ENCODE measurements around the gene FAM228A. TPM values are rescaled to one million over a fixed set of nuclear protein-coding genes. Genes with fewer than 3 reads are reported as not detected.
"Not testable (repeated sequence)": the region's sequence is repeated elsewhere in the genome, so short reads cannot be mapped to it uniquely, and the experiment has no call there.

Gene FAM228A
- total RNA-seq, 1 donor from 2014 or later: 0.16 TPM

GRCh38 chr2:24183366-24184069 lies 8.7 kb downstream of the FAM228A start:
- intact Hi-C loops (cut with DNase I): no loop called here
- DNase-seq (no peak), ATAC-seq (ENCODE audit: poor library complexity) (no peak)

GRCh38 chr2:24189551-24189950 lies 14.7 kb downstream of the FAM228A start:
- no peak for DNase-seq
- no peak for ATAC-seq (ENCODE audit: poor library complexity)
- intact Hi-C loops (cut with DNase I): no loop called here

GRCh38 chr2:24190503-24190902 lies 15.7 kb downstream of the FAM228A start:
- ATAC-seq (ENCODE audit: poor library complexity) (no peak), DNase-seq (no peak)
- intact Hi-C loops (cut with DNase I): no loop called here

GRCh38 chr2:24191156-24191555 lies 16.3 kb downstream of the FAM228A start:
- intact Hi-C loops (cut with DNase I): no loop called here
- no peak for DNase-seq
- no peak for ATAC-seq (ENCODE audit: poor library complexity)

GRCh38 chr2:24191848-24192247 lies 17.0 kb downstream of the FAM228A start:
- intact Hi-C loops (cut with DNase I): no loop called here
- DNase-seq: no peak
- ATAC-seq (ENCODE audit: poor library complexity): no peak

GRCh38 chr2:24197213-24197612 lies 22.4 kb downstream of the FAM228A start:
- ATAC-seq (ENCODE audit: poor library complexity); DNase-seq; intact Hi-C loops (cut with DNase I): not testable (repeated sequence)

GRCh38 chr2:24199968-24200590 lies 25.2 kb downstream of the FAM228A start:
- no peak for DNase-seq
- ATAC-seq (ENCODE audit: poor library complexity): peak; percentile 82
- intact Hi-C loops (cut with DNase I): no loop called here

GRCh38 chr2:24200799-24201198 lies 25.9 kb downstream of the FAM228A start:
- DNase-seq: no peak
- ATAC-seq (ENCODE audit: poor library complexity): peak; percentile 33
- intact Hi-C loops (cut with DNase I): no loop called here

- ATAC-seq (ENCODE audit: poor library complexity): no peak
- intact Hi-C loops (cut with DNase I): no loop called here
- no peak for DNase-seq
These were observed 28.4 kb downstream of the FAM228A start for GRCh38 chr2:24203029-24203786.

- DNase-seq: no peak
- ATAC-seq (ENCODE audit: poor library complexity): no peak
- intact Hi-C loops (cut with DNase I): no loop called here
These were observed 28.9 kb downstream of the FAM228A start for GRCh38 chr2:24203787-24204150.

GRCh38 chr2:24204505-24204904 lies 29.7 kb downstream of the FAM228A start:
- DNase-seq (no peak), ATAC-seq (ENCODE audit: poor library complexity) (no peak)
- intact Hi-C loops (cut with DNase I): no loop called here

- ATAC-seq (ENCODE audit: poor library complexity) (no peak), DNase-seq (no peak)
- intact Hi-C loops (cut with DNase I): no loop called here
These were observed 30.3 kb downstream of the FAM228A start for GRCh38 chr2:24205131-24205530.

GRCh38 chr2:24206242-24206641 lies 31.4 kb downstream of the FAM228A start:
- intact Hi-C loops (cut with DNase I): no loop called here
- ATAC-seq (ENCODE audit: poor library complexity): no peak
- no peak for DNase-seq

GRCh38 chr2:24206714-24207113 lies 31.9 kb downstream of the FAM228A start:
- DNase-seq (no peak), ATAC-seq (ENCODE audit: poor library complexity) (no peak)
- intact Hi-C loops (cut with DNase I): no loop called here

- intact Hi-C loops (cut with DNase I): no loop called here
- ATAC-seq (ENCODE audit: poor library complexity) (no peak), DNase-seq (no peak)
These were observed 32.5 kb downstream of the FAM228A start for GRCh38 chr2:24207359-24207758.

GRCh38 chr2:24208490-24208889 lies 33.6 kb downstream of the FAM228A start:
- DNase-seq (no peak), ATAC-seq (ENCODE audit: poor library complexity) (no peak)
- intact Hi-C loops (cut with DNase I): no loop called here

- ATAC-seq (ENCODE audit: poor library complexity): no peak
- intact Hi-C loops (cut with DNase I): no loop called here
- no peak for DNase-seq
These were observed 34.7 kb downstream of the FAM228A start for GRCh38 chr2:24209389-24210105.

GRCh38 chr2:24210106-24210455 lies 35.2 kb downstream of the FAM228A start:
- intact Hi-C loops (cut with DNase I): no loop called here

GRCh38 chr2:24210723-24211122 lies 35.9 kb downstream of the FAM228A start:
- DNase-seq: no peak
- no peak for ATAC-seq (ENCODE audit: poor library complexity)
- intact Hi-C loops (cut with DNase I): no loop called here

More at GRCh38 chr2:24210106-24210455, 35.2 kb downstream of the FAM228A start:
- DNase-seq: no peak
- ATAC-seq (ENCODE audit: poor library complexity): no peak

Measured in Right ventricle myocardium superior (tissue), 1 donor.